Activated naive CD8-positive, alpha-beta T cell treated with anti-CD3 and anti-CD28 coated beads, Interleukin-2, amount 50 U/mL, for 16 hours (primary cell): Measurements from ENCODE around the gene CPSF2.
"Not testable (repeated sequence)": the region's sequence is repeated elsewhere in the genome, so short reads cannot be mapped to it uniquely, and the experiment has no call there.

ENCODE experiments used
- DNase-seq: peaks from one replicate; pipeline ENCODE4 v3.0.0-alpha.2; 2020; ENCODE audit warnings: low read depth, low spot score

CPSF2 gene

GRCh38 chr14:92154283-92154942, 32.6 kb downstream of the CPSF2 start:
- no peak for DNase-seq

DNA sequence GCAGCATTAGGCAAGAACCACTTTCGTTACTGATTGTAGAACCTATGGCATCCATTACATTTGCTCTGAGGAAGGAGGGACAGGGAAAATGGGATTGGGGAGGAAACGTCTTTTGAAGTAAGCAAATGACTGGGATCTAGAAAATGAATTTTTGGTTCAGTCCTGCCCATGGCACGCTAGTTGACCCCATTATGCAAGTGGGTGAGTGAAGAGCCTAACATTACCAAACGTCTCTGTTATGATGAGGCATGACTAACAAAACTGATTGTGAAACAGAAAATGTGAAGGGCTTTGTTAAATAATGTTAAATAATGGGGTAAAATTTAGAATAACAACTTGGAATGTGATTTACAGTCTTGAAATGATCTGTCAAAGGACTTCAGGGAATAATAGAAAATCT, 38.9 kb downstream of the CPSF2 start:
- no peak for DNase-seq

DNA sequence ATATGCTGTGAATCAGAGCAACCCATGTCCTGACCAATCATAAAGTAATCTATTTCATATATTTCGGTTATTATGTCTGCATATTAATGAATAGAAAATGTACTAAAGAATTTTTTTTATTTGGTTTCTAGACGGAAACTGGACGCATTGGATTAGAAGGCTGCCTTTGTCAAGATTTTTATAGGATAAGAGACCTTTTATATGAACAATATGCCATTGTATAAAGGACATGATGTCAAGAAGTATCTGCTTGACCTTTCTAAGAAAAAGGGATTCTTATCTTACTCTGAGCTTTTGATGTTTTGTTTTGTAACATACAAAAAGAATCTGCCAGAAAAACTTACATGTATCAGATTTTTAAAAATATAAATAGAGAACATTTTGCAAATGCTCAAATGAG, 39.8 kb downstream of the CPSF2 start:
- DNase-seq = no peak

- DNase-seq = no peak
These were observed 43.2 kb downstream of the CPSF2 start for GRCh38 chr14:92164958-92165357.

GRCh38 chr14:92173668-92174067, 51.9 kb downstream of the CPSF2 start:
- DNase-seq = no peak

- DNase-seq = no peak
These were observed 54.0 kb downstream of the CPSF2 start for GRCh38 chr14:92175811-92176210.

GRCh38 chr14:92176476-92176875, 54.7 kb downstream of the CPSF2 start:
- DNase-seq = no peak

- DNase-seq = not testable (repeated sequence)
These were observed 57.4 kb downstream of the CPSF2 start for GRCh38 chr14:92179178-92179577.

GRCh38 chr14:92185559-92185958, 63.8 kb downstream of the CPSF2 start:
- DNase-seq = no peak

DNA sequence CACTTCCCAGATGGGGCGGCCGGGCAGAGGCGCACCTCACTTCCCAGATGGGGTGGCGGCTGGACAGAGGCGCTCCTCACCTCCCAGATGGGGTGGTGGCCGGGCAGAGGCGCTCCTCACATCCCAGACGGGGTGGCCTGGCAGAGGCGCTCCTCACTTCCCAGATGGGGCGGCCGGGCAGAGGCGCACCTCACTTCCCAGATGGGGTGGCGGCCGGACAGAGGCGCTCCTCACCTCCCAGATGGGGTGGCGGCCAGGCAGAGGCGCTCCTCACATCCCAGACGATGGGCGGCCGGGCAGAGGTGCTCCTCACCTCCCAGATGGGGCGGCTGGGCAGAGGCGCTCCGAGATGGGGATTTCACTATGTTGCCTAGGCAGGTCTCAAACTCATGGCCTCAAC, 65.8 kb downstream of the CPSF2 start:
- DNase-seq = not testable (repeated sequence)

- DNase-seq = no peak
These were observed 69.0 kb downstream of the CPSF2 start for GRCh38 chr14:92190768-92191167.

GRCh38 chr14:92198804-92199203, 77.0 kb downstream of the CPSF2 start:
- DNase-seq = no peak

DNA sequence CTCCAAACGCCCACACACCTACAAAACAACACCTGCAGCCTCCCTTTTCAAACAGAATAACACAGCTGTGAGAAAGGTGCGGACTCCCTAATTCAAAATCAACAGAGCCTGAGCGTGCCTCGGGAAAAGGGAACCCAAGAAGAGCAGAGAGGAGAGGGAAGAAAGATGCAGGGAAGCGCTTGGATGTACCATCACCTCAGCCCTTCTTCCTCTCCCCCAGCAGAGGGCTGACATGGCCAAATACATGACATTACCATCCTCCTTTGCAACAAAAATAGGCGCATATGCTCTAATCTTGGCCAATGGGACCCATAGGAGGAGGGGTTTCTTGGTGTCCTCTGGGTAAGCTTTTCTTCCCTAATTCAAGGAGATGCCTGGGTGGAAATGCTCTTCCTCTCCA, 78.0 kb downstream of the CPSF2 start:
- no peak for DNase-seq

DNA sequence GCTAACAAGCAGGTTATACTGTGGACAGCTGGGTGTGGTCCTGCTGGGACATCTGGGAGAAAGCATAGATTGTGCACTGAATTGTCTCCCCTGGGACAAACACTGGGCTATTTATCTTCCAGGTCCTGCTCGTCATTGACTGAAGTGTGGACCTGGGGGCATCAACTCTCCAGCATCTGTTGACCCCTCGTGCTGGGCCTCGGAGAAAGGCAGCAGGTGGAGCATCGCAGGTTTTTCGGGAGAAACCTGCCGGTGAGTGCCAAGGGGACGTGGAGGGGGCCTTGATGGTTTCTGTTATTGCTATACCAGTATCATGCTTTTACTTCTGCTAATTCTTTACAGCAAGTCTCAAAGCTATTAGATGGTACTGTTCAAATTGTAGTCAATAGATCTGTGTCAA, 81.3 kb downstream of the CPSF2 start:
- DNase-seq = no peak

DNA sequence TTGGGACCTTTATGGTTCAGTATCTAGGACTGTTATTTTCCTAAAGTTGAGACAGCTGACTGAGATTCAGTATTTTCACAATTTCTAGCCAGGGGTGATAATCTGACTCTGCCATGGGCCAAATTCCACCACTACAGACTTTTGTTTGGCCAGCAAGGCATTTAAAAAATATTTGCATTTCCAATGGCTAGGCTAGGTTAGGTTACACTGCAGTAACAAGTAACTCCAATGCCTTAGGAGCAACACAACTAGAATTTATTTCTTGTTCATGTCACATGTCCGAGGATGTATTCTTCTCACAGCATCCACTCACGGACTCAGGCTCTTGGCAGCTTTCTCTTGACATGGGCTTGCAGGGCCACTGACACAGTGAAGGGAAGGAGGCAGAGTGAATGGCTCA, 83.0 kb downstream of the CPSF2 start:
- no peak for DNase-seq

DNA sequence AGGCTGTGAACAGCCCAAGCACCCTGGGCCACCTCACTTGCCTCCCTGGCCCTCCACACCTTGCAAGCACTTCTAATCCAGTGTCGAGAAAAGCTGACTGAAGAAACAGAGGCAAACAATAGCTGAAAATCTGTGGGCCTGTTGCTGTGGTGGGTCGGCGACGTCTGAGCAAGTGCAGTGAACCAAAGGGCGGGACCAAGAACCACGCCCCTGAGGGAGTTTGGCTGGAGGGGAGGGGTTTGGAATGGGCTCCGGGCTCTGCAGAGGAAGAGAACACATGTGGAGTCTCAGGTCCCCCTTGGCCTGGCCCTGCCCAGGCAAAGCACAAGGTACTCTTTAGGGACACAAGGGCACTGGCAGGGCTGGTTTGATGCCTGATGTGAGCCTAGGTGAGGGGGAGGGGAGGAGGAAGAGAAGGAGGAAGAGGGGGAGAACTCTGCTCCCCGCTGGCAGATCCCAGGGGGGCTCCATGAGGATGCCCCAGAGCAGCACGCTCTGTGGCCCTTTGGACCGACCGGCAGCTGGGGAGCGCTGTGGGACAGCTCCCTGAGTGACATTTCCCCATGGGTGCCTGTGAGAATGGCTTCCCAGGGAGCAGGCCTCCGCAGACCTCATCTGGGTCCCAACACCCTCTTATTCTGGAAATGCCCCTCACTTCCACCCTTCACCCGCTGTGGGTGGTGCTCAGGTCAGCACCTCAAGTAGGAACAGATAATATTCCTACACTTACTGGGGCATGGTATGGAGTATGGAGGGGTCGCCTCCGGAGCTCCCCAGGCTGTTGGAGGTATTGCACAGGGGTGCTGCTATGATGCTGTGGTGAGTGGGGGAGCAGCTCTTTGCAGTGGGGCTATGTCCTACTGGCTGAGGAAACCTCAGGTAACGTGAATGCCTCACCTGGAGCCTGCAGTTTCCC, 85.5 kb downstream of the CPSF2 start:
- no peak for DNase-seq

DNA sequence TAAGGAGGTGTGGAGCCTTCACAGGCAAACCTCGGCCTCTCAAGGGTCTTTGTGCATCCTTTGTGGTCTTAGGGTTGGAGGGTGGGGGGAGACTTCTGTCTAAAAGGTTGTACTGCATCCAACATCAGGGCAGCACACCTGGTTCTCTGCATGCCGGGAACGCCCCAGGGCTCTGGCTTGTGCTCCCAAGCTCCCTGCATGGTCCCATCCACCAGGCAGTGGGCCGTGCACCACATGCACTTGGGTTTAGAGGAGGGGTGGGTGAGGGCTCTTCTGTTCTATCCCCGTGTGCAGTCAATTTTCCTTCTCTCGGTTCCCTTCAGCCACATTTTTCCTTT, 86.1 kb downstream of the CPSF2 start:
- no peak for DNase-seq

- DNase-seq = no peak
These were observed 87.4 kb downstream of the CPSF2 start for GRCh38 chr14:92209141-92209540.

- not testable (repeated sequence) for DNase-seq
These were observed 91.4 kb downstream of the CPSF2 start for GRCh38 chr14:92213125-92213524.

DNA sequence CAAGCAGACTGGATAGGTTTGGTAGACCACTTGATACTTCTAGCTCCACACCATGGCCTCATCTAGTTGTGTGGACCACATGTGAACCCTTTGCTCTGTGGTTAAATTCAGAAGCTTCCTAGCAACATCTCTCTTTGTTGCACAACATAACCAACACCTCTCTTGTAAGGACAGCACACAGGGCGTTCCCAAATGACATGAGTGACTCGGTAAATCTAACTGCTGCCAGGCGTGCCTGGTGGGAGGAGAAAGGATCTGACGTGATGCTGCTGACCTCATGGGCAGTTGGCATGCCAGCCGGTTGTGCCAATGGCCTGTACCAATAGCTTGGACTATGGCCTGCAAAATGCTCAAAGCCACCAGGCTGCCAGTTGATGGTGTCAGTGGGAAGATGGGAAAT, 93.8 kb downstream of the CPSF2 start:
- no peak for DNase-seq

DNA sequence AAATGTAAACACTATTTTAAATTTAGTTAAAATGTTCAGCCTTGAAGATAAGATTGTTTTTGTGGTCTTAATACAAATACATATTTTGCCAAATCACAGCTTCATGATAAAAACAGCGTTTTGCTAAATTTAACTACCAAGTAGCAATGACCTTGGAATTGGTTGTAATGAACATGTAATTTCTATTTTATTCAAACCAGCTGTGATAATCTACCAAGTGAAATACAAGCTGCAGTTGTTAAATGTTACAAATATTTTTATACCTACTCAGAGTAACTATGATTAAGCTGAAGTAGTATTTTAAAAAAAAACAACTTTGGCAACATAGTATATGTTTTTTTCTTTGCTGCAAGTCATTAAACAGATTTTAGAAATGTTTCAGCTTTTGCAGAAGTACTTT, 96.2 kb downstream of the CPSF2 start:
- DNase-seq = no peak
